Measurements from ENCODE around the gene FBXO27. TPM values are rescaled to one million over a fixed set of nuclear protein-coding genes. Genes with fewer than 3 reads are reported as not detected.

FBXO27 gene
- polyA plus RNA-seq, 3 donors, result not detected

GRCh38 chr19:39004403-39004802, 27.9 kb downstream of the FBXO27 start:
- no peak overlapping the region for H3K4me3 ChIP-seq (replicated peaks in 1 of 3; ENCODE audit: low read depth in 2 of 3, low read length in 3 of 3)
- no peaks in the 10 kb centered on the region for H3K79me2 ChIP-seq (ENCODE audit: insufficient read depth, low read length)
- no peaks in the 10 kb centered on the region for H3K4me1 ChIP-seq (ENCODE audit: control insufficient read depth in 1 of 2, insufficient read depth in 2 of 2, low read length in 2 of 2)
- Mint-ChIP-seq H3K9me3 (peaks cover 0 to 1% (median 0%) of the 10 kb centered on the region in 7 donors), H3K27ac (peak overlapping the region in 1 of 7 donors; percentile 6), H3K4me3 (peak overlapping the region; percentile 39 to 45), H3K4me1 (no peaks in the 10 kb centered on the region), H3K27me3 (ENCODE audit: low read depth in 3 of 3) (peaks cover 4 to 13% (median 10%) of the 10 kb centered on the region in 3 donors), H3K36me3 (no peaks in the 10 kb centered on the region)
- H3K27me3 ChIP-seq (ENCODE audit: control insufficient read depth in 2 of 2, insufficient read depth in 2 of 2, low read length in 2 of 2), result no peaks in the 10 kb centered on the region
- no peaks in the 10 kb centered on the region for H3K9me3 ChIP-seq (replicated peaks in 1 of 2; ENCODE audit: control insufficient read depth in 1 of 2, insufficient read depth in 1 of 2, low read length in 2 of 2)
- TF ChIP-seq CTCF (IDR thresholded peaks at IDR 0.05), result no peak
- no peak for DNase-seq
- intact Hi-C loops (cut with micrococcal nuclease), result no loop called here
- H3K4me2 ChIP-seq (replicated peaks; ENCODE audit: extremely low read depth, low read length, poor library complexity, severe bottlenecking), result no peak overlapping the region
- H3K9ac ChIP-seq (ENCODE audit: insufficient read depth, low read length, poor library complexity, severe bottlenecking), result no peak overlapping the region
- H4K20me1 ChIP-seq (ENCODE audit: insufficient read depth, low read length), result no peaks in the 10 kb centered on the region
- H3K27ac ChIP-seq (ENCODE audit: low read depth in 1 of 2, low read length in 2 of 2), result no peak overlapping the region
- no peak overlapping the region for H2AFZ ChIP-seq (ENCODE audit: insufficient read depth, low read depth, low read length, poor library complexity, severe bottlenecking)
- no peaks in the 10 kb centered on the region for H3K36me3 ChIP-seq (replicated peaks in 1 of 2; ENCODE audit: control insufficient read depth in 1 of 2, insufficient read depth in 2 of 2, low read length in 2 of 2)
- WGBS (ENCODE audit: insufficient coverage), result 60% methylated on average over 1 of the region's 9 CpGs

- Histone ChIP-seq H3K27me3 (ENCODE audit: control insufficient read depth in 2 of 2, insufficient read depth in 2 of 2, low read length in 2 of 2) (no peaks in the 10 kb centered on the region), H3K79me2 (ENCODE audit: insufficient read depth, low read length) (no peaks in the 10 kb centered on the region), H2AFZ (ENCODE audit: insufficient read depth, low read depth, low read length, poor library complexity, severe bottlenecking) (no peak overlapping the region), H3K4me2 (replicated peaks; ENCODE audit: extremely low read depth, low read length, poor library complexity, severe bottlenecking) (no peak overlapping the region), H3K36me3 (replicated peaks in 1 of 2; ENCODE audit: control insufficient read depth in 1 of 2, insufficient read depth in 2 of 2, low read length in 2 of 2) (no peaks in the 10 kb centered on the region), H4K20me1 (ENCODE audit: insufficient read depth, low read length) (no peaks in the 10 kb centered on the region), H3K9ac (ENCODE audit: insufficient read depth, low read length, poor library complexity, severe bottlenecking) (no peak overlapping the region), H3K4me3 (replicated peaks in 1 of 3; ENCODE audit: low read depth in 2 of 3, low read length in 3 of 3) (no peak overlapping the region), H3K9me3 (replicated peaks in 1 of 2; ENCODE audit: control insufficient read depth in 1 of 2, insufficient read depth in 1 of 2, low read length in 2 of 2) (no peaks in the 10 kb centered on the region), H3K4me1 (ENCODE audit: control insufficient read depth in 1 of 2, insufficient read depth in 2 of 2, low read length in 2 of 2) (no peaks in the 10 kb centered on the region), H3K27ac (ENCODE audit: low read depth in 1 of 2, low read length in 2 of 2) (no peak overlapping the region)
- Mint-ChIP-seq H3K4me3 (peak overlapping the region in 1 of 2 donors; percentile 31), H3K9me3 (peaks cover 0 to 1% (median 0%) of the 10 kb centered on the region in 7 donors), H3K4me1 (no peaks in the 10 kb centered on the region), H3K36me3 (no peaks in the 10 kb centered on the region), H3K27ac (no peak overlapping the region), H3K27me3 (ENCODE audit: low read depth in 3 of 3) (peaks cover 4 to 13% (median 12%) of the 10 kb centered on the region in 3 donors)
- no CpG with 5 or more reads among the region's 4 CpGs for WGBS (ENCODE audit: insufficient coverage)
- intact Hi-C loops (cut with micrococcal nuclease), result no loop called here
- DNase-seq, result no peak
- no peak for TF ChIP-seq CTCF (IDR thresholded peaks at IDR 0.05)
These were observed 28.6 kb downstream of the FBXO27 start for GRCh38 chr19:39003796-39004195.

Measured in CD14-positive monocyte (primary cell).